ENCODE measurements around the gene THOC5.

- TF ChIP-seq CTCF (tag by site-specific recombination; IDR thresholded peaks at IDR 0.05) (no peak), ZNF16 (tag by site-specific recombination; IDR thresholded peaks at IDR 0.05; ENCODE audit: low read depth) (no peak), ZSCAN18 (tag by site-specific recombination; IDR thresholded peaks at IDR 0.05) (no peak), ZNF777 (tag by site-specific recombination; IDR thresholded peaks at IDR 0.05; ENCODE audit: borderline replicate concordance) (no peak)
Measured at GRCh38 chr22:29482253-29482652, 71.3 kb downstream of the THOC5 start.

Data from HEK293 (cell line).